Upper lobe of left lung (tissue), 6 donors: Measurements from ENCODE around the gene CARD9. TPM values are rescaled to one million over a fixed set of nuclear protein-coding genes. Genes with fewer than 3 reads are reported as not detected.

Source experiments
- ATAC-seq, 2 donors: fragments of 200-7000 bp; cut with Tn5 transposase; one replicate each; pipeline ENCODE4 v1.9.1; 2022; ENCODE audit warnings: mild to moderate bottlenecking in 2 of 2, moderate library complexity in 2 of 2; ENCODE audit not compliant: low FRiP score in 2 of 2
- DNase-seq, 2 donors: peaks; one replicate each; pipeline ENCODE4 v3.0.0-alpha.2; 2019 to 2020
- H3K27ac ChIP-seq, 4 donors: fragments of 200-600 bp; sonication (generic); one replicate each; pipeline ENCODE4 v1.5.1; 2016 to 2019
- H3K27me3 ChIP-seq, 4 donors: fragments of 200-600 bp; sonication (generic); one replicate each; pipeline ENCODE4 v1.5.1; 2017 to 2019
- H3K36me3 ChIP-seq, 4 donors: fragments of 200-600 bp; sonication (generic); one replicate each; pipeline ENCODE4 v1.5.1; 2016 to 2019
- H3K4me1 ChIP-seq, 4 donors: fragments of 200-600 bp; sonication (generic); one replicate each; pipeline ENCODE4 v1.5.1; 2018 to 2019
- H3K4me3 ChIP-seq, 4 donors: fragments of 200-600 bp; sonication (generic); one replicate each; pipeline ENCODE4 v1.5.1; 2017 to 2019; ENCODE audit warnings: mild to moderate bottlenecking in 2 of 4, moderate library complexity in 1 of 4
- H3K9me3 ChIP-seq, 4 donors: fragments of 200-600 bp; sonication (generic); one replicate each; pipeline ENCODE4 v1.5.1; 2018 to 2019
- EP300 ChIP-seq, 4 donors: sonication (generic); formaldehyde crosslinking; IDR thresholded peaks; one replicate each; pipeline ENCODE4 v1.5.1; 2017; ENCODE audit warnings: antibody characterized with exemption in 4 of 4, control low read depth in 2 of 4
- POLR2A ChIP-seq, 4 donors: fragments of 450-650 bp; IDR thresholded peaks; one replicate each; pipeline ENCODE4 v1.5.1; 2016 to 2017; ENCODE audit warnings: antibody characterized with exemption in 4 of 4, mild to moderate bottlenecking in 2 of 4
- POLR2AphosphoS5 ChIP-seq, 2 donors: sonication (generic); formaldehyde crosslinking; IDR thresholded peaks; one replicate each; pipeline ENCODE4 v1.5.1; 2017; ENCODE audit warnings: antibody characterized with exemption in 2 of 2
- WGBS, 2 donors: methylation state at CpG; one replicate each; pipeline ENCODE4 v1.1.5; 2017 to 2018; 5-methylcytosine and 5-hydroxymethylcytosine counted together
- total RNA-seq, 6 donors: library from RNA; depleted of rRNA in 4 of 6; stranded (reverse); fragments of >200 nt in 4 of 6; gene quantifications; one replicate each; pipeline versions ENCODE4 v1.1.0 to v1.2.1, GENCODE V29; 2016 to 2021
- TF ChIP-seq, protein P1 (sequence below), 6 experiments: fragments of 450-650 bp in 4 of 6; fragments of 200-600 bp in 2 of 6; sonication (generic) in 2 of 6; IDR thresholded peaks; one replicate each; pipeline ENCODE4 v1.5.1; 2016 to 2019; ENCODE audit warnings: antibody characterized with exemption in 6 of 6
- donor health status: DM: no; HTN: no; CAD: no; lungs with moderate emphysema.
- donor health status: DM: no; HTN: yes; CAD: no; lungs with severe emphysema.

Gene CARD9
- total RNA-seq, 6 donors from 2014 or later, result 3.5 to 30.4 (median 16.8) TPM

DNA sequence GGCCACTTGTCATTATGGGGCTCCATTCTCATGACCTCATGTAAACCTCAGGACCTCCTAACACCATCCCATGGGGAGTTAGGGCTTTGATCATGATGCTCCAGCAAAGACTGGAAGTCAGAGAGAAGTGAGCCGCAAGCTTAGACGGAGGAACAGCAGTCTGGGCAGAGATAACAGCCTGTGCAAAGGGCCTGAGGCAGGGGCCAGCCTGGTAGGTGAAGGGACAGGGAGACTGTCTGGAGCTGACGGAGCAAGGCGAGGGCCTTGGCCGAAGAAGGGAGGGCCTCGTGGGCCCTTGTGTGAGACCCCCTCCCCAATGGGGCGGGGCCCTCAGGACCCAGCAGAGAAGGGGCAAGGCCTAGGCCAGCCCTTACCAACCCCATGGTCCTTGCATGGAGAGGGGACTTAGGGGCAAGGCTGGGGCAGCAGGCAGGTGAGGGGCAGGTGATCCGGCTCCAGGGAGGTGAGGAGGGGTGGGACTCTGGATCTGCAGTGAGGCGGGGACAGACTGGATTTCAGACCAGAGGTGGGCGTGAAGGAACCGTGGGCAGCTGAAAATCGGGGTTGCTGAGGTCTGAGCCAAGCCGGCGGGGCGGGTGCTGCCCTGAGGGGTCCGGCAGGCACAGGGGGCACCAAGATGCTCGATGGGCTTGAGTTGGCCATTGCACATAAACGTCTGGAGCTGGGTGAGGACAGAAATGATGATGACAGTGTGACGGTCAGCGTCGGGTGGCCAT lies 28.8 kb downstream of the CARD9 start:
- TF ChIP-seq POLR2A (IDR thresholded peaks at IDR 0.05) (no peak), POLR2AphosphoS5 (IDR thresholded peaks at IDR 0.05) (no peak), EP300 (IDR thresholded peaks at IDR 0.05) (no peak)
- TF ChIP-seq, protein P1, sequence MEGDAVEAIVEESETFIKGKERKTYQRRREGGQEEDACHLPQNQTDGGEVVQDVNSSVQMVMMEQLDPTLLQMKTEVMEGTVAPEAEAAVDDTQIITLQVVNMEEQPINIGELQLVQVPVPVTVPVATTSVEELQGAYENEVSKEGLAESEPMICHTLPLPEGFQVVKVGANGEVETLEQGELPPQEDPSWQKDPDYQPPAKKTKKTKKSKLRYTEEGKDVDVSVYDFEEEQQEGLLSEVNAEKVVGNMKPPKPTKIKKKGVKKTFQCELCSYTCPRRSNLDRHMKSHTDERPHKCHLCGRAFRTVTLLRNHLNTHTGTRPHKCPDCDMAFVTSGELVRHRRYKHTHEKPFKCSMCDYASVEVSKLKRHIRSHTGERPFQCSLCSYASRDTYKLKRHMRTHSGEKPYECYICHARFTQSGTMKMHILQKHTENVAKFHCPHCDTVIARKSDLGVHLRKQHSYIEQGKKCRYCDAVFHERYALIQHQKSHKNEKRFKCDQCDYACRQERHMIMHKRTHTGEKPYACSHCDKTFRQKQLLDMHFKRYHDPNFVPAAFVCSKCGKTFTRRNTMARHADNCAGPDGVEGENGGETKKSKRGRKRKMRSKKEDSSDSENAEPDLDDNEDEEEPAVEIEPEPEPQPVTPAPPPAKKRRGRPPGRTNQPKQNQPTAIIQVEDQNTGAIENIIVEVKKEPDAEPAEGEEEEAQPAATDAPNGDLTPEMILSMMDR (IDR thresholded peaks at IDR 0.05), result no peak
- H3K27me3 ChIP-seq, result no peaks in the 10 kb centered on the region
- peak overlapping the region; percentile 56 to 83 (median 72) for H3K27ac ChIP-seq
- no peaks in the 10 kb centered on the region for H3K9me3 ChIP-seq
- H3K36me3 ChIP-seq, result peaks cover 0 to 6% (median 0%) of the 10 kb centered on the region in 4 donors
- peaks cover 40 to 63% (median 44%) of the 10 kb centered on the region in 4 donors for H3K4me1 ChIP-seq
- DNase-seq, result no peak
- H3K4me3 ChIP-seq, result peak overlapping the region in 2 of 4 donors; percentile 16 to 33
- 76 to 77% methylated on average over 20 to 21 of the region's 21 CpGs for WGBS, 2 donors
- no peak for ATAC-seq

DNA sequence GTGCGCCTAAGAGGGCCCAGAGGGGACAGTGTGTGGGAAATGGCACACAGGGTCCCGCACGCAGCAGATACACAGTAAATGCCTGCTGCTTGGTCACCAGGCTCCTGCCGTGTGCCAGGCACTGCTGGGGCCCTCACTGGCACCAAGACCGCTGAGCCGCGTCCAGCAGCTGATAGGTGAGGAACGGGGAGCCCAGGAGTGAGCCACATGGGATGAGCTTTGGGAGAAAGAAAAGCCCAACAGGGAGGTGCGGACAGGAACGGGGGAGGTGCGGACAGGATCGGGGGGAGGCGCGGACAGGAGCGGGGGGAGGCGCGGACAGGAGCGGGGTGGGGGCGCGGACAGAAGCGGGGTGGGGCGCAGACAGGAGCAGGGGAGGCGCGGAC lies 29.6 kb downstream of the CARD9 start:
- peak overlapping the region; percentile 65 to 86 (median 84) for H3K27ac ChIP-seq

DNA sequence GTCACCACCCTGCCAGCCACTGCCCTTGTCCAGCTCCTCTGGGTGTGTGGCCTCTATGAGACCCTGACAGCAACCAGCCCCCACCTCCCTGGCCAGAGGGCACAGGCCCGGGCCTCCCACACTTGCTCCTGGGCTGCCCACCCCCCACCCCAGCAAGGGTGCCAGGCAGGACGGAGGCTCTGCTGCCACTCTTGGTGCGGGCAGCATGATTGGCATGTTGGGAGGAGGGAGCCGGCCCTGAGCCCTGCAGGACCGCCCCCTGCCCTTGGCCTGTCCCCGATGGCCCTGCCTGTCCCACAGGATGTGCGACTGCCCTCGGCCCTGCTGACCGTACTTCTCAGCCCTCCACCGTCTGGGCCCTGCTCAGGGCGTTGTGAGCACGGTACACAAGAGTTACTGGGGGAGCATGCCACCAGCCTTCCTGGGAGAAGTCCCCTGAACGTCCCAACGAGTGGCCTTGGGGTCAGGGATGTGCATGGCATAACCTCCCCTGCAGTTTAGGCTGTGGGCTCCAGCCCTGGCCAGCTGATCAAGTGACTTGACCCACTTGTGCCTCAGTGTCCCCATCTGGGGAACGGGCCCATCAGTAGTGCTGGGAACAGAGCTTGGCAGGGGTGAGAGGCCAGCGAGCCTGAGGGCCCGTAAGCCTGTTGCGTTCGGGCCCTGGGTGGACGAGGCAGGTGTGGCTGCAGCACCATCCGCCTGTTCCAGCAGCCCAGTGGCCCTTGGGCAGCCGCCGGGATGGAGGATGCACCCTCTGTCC lies 30.2 kb downstream of the CARD9 start:
- ATAC-seq, result no peak
- no peaks in the 10 kb centered on the region for H3K27me3 ChIP-seq
- peak overlapping the region in 3 of 4 donors; percentile 54 to 58 (median 57) for H3K4me3 ChIP-seq
- peaks cover 0 to 5% (median 2%) of the 10 kb centered on the region in 4 donors for H3K36me3 ChIP-seq
- peaks cover 40 to 63% (median 44%) of the 10 kb centered on the region in 4 donors for H3K4me1 ChIP-seq
- DNase-seq, result peak in 1 of 2 donors; percentile 63
- H3K27ac ChIP-seq, result peak overlapping the region; percentile 65 to 86 (median 84)
- TF ChIP-seq POLR2AphosphoS5 (IDR thresholded peaks at IDR 0.05) (no peak), EP300 (IDR thresholded peaks at IDR 0.05) (no peak), POLR2A (IDR thresholded peaks at IDR 0.05) (no peak)
- TF ChIP-seq, protein P1 (IDR thresholded peaks at IDR 0.05), result no peak
- WGBS, 2 donors, result 71% methylated on average over 16 of the region's 23 CpGs; no CpG with 5 or more reads in 1 of the 2 donors
- no peaks in the 10 kb centered on the region for H3K9me3 ChIP-seq

More for the DNA sequence above, 29.6 kb downstream of the CARD9 start:
- DNase-seq, result peak in 1 of 2 donors; percentile 69
- Histone ChIP-seq H3K36me3 (peaks cover 0 to 2% (median under 1%) of the 10 kb centered on the region in 4 donors), H3K9me3 (no peaks in the 10 kb centered on the region), H3K27me3 (no peaks in the 10 kb centered on the region), H3K4me1 (peaks cover 40 to 63% (median 44%) of the 10 kb centered on the region in 4 donors), H3K4me3 (no peak overlapping the region)
- TF ChIP-seq POLR2A (IDR thresholded peaks at IDR 0.05) (no peak), POLR2AphosphoS5 (IDR thresholded peaks at IDR 0.05) (no peak), EP300 (IDR thresholded peaks at IDR 0.05) (no peak)
- TF ChIP-seq, protein P1 (IDR thresholded peaks at IDR 0.05), result no peak
- ATAC-seq, result no peak
- 90 to 93% methylated on average over 22 to 24 of the region's 24 CpGs for WGBS, 2 donors

DNA sequence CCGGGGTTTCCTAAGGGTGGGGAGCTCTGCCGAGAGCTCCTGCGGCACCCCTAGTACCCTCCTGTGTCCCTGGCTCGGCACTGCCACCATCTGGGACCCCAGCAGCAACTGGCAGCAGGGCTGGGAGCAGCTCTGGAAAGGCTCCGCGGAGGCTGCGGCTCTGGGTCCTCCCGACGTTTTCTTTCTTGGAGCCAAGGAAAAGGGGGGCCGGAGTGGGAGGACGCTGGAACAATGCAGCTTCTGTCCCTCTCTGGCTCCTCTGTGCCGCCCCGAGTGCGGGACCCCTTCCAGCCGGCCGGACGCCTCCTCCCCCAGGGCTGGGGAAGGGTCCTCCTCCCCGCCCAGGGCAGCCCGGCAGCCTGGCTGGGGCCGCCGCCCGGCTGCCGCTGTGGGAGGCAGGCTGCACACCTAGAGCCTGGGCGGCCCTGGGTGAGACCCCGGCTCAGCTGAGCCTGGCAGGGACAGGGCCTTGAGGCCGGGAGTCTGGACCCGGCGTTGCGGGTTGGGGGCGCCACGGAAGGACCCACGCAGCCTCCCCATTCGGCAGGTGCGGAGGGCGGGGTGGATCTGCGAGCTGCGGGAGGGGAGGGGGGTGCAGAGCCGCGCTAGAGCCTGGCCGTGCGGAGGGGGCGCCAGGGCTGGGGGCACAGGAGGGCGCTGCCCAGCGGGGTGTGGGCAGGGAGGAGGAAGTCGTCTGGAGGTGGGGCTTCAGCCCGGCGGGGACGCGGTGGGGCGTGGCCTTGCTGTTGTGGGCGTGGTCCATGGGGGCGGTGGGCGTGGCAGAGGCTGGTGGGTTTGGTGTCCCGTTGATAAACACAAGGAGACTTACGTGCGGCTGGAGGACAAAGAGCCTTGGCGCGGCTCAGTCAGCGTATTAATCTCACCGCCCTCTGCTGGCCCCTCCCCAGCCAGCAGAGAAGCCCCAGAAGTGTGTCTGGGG lies 31.0 kb downstream of the CARD9 start:
- peak; percentile 64 to 76 for ATAC-seq
- peaks cover 40 to 59% (median 42%) of the 10 kb centered on the region in 4 donors for H3K4me1 ChIP-seq
- H3K36me3 ChIP-seq, result peaks cover 0 to 9% (median 4%) of the 10 kb centered on the region in 4 donors
- H3K4me3 ChIP-seq, result peak overlapping the region; percentile 33 to 58 (median 56)
- TF ChIP-seq, protein P1 (IDR thresholded peaks at IDR 0.05), result peak in 1 of 6 experiments; percentile 27
- TF ChIP-seq POLR2AphosphoS5 (IDR thresholded peaks at IDR 0.05) (peak in 1 of 2 donors; percentile 32), EP300 (IDR thresholded peaks at IDR 0.05) (no peak), POLR2A (IDR thresholded peaks at IDR 0.05) (peak in 1 of 4 donors; percentile 42)
- no peaks in the 10 kb centered on the region for H3K9me3 ChIP-seq
- no peaks in the 10 kb centered on the region for H3K27me3 ChIP-seq
- DNase-seq, result peak; percentile 92 to 96
- peak overlapping the region; percentile 65 to 86 (median 84) for H3K27ac ChIP-seq
- WGBS, 2 donors, result 12 to 22% methylated on average over 12 to 54 of the region's 60 CpGs
